ENCODE data around the gene MASTL.

MASTL gene

GRCh38 chr10:27207350-27207749 is 52.2 kb downstream of the MASTL start:
- DNase-seq (ENCODE audit: low read depth, low spot score) = no peak
- no peak overlapping the region for H3K4me3 ChIP-seq (ENCODE audit: low read length)

GRCh38 chr10:27223964-27224363 is 68.8 kb downstream of the MASTL start:
- DNase-seq (ENCODE audit: low read depth, low spot score) = peak; percentile 35
- no peak overlapping the region for H3K4me3 ChIP-seq (ENCODE audit: low read length)

- no peak for DNase-seq (ENCODE audit: low read depth, low spot score)
- no peak overlapping the region for H3K4me3 ChIP-seq (ENCODE audit: low read length)
Observed at GRCh38 chr10:27225011-27225590, 69.9 kb downstream of the MASTL start.

- DNase-seq (ENCODE audit: low read depth, low spot score) = peak; percentile 41
- no peak overlapping the region for H3K4me3 ChIP-seq (ENCODE audit: low read length)
Observed at GRCh38 chr10:27225642-27226257, 70.6 kb downstream of the MASTL start.

GRCh38 chr10:27230022-27230421 is 74.9 kb downstream of the MASTL start:
- no peak for DNase-seq (ENCODE audit: low read depth, low spot score)
- H3K4me3 ChIP-seq (ENCODE audit: low read length) = no peak overlapping the region

- no peak overlapping the region for H3K4me3 ChIP-seq (ENCODE audit: low read length)
- no peak for DNase-seq (ENCODE audit: low read depth, low spot score)
Observed at GRCh38 chr10:27235706-27236105, 80.6 kb downstream of the MASTL start.
